ENCODE data around the gene GAB2.
"Not testable (repeated sequence)": the region's sequence is repeated elsewhere in the genome, so short reads cannot be mapped to it uniquely, and the experiment has no call there.

GAB2 gene, protein sequence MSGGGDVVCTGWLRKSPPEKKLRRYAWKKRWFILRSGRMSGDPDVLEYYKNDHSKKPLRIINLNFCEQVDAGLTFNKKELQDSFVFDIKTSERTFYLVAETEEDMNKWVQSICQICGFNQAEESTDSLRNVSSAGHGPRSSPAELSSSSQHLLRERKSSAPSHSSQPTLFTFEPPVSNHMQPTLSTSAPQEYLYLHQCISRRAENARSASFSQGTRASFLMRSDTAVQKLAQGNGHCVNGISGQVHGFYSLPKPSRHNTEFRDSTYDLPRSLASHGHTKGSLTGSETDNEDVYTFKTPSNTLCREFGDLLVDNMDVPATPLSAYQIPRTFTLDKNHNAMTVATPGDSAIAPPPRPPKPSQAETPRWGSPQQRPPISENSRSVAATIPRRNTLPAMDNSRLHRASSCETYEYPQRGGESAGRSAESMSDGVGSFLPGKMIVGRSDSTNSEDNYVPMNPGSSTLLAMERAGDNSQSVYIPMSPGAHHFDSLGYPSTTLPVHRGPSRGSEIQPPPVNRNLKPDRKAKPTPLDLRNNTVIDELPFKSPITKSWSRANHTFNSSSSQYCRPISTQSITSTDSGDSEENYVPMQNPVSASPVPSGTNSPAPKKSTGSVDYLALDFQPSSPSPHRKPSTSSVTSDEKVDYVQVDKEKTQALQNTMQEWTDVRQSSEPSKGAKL

DNA sequence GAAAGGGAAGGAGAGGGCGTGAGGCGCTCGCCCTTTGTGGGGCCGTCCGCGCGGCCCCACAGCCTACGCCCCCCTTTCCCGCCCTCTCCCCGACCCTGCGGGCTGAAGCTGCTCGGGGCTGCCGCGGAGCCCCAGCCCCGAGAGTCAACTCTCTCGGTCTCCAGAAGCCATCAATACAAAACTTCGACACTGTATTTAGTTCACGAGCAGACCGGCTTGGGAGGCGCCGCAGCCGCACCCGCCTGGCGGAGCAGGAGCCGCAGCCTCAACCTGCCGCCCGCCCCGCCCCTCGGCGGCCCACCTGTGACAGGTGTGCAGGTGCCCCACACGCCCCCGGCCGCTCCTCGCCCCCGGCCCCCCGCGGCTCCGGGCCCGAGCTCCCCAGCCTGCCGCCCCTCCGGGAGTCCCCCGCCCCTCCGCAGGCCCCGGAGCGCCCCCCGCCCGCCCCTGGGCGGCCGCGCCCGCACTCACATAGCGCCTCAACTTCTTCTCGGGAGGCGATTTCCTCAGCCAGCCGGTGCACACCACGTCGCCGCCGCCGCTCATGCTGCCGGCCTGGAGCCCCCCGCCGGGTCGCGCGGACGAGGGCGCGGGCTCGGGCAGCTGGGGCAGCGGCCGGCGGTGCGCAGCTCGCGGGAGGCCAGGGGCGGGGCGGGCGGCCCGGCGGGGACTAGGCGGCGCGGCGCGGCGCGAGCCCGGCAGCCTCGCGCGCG, at the start of gene GAB2:
TSS of gene GAB2 (minus strand) at position 646 of the 713 bp plus-strand sequence. CDS start at position 546, 100 bp downstream.
- peak in 1 of 2 donors; percentile 3 for DNase-seq (ENCODE audit: low read depth in 2 of 2)

DNA sequence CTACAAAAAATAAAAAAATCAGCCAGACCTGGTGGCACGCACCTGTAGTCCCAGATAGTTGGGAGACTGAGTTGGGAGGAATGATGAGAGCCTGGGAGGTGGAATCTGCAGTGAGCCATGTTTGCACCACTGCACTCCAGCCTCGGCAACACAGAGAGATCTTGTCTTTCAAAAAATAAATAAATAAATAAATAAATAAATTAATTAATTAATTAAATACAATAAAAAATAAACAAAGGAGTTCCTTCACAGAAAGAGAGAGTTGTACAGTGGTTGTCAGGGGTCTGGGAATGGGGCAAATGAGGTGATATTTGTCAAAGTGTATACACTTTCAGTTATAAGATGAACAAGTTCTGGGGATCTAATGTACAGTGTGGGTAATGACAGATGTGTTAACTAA, 49.8 kb upstream of the GAB2 start:
- no peak for DNase-seq (ENCODE audit: low read depth in 2 of 2)

DNA sequence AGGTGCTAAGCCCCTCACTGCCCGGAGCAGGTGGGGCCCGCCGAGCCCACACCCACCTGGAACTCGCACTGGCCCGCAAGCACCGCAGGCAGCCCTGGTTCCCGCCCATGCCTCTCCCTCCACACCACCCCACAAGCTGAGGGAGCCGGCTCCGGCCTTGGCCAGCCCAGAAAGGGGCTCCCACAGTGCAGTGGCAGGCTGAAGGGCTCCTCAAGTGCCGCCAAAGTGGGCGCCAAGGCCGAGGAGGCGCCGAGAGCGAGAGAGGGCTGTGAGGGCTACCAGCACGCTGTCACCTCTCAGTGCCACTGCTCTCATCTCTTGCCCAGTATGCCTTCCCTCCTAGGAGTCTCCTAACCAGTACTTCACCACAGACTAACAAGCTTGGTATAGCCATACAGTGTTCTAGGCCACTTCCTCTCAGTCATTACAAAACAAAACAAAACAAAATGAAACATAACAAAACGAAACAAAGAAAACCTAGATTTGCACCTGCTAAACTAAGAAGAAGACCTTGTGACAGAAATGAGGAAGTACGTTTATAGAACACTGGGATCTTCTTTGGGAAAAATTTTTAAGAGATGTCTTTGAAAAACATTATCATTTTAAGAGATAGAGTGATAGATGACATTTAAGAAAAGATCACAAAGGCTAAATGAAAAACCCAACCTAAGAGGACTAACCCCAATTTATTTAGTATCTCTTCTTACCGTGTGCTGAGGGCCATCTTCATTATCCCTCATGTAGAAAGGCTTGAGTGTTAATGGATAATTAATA, 47.7 kb upstream of the GAB2 start:
- peak in 1 of 2 donors; percentile 1 for DNase-seq (ENCODE audit: low read depth in 2 of 2)

DNA sequence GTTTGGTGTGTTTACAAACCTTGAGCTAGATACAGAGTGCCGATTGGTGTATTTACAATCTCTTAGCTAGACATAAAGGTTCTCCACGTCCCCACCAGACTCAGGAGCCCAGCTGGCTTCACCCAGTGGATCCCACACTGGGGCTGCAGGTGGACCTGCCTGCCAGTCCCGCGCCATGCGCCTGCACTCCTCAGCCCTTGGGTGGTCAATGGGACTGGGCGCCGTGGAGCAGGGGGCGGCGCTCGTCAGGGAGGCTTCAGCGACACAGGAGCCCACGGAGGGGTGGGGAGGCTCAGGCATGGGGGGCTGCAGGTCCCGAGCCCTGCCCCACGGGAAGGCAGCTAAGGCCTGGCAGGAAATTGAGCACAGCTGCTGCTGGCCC, 47.2 kb upstream of the GAB2 start:
- DNase-seq (ENCODE audit: low read depth in 2 of 2): not testable (repeated sequence)

DNA sequence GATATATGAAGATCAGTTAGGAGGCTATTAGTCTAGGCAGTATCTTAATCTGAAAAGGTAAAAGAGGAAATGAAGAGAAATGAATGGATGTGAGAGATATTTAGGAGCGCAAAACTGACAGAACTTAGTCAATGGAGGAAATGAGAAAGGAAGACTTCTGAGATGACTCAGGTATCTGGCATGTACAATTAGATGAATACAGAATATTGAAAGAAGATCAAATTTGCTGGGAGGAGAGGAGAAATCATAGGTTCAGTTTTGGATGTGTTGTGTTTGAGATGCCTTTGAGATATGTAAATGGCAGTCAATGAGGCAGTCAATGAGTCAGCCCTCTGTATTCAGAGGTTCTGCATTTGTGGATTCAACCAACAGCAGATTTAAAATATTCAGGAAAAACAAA, 42.9 kb upstream of the GAB2 start:
- DNase-seq (ENCODE audit: low read depth in 2 of 2): no peak

DNA sequence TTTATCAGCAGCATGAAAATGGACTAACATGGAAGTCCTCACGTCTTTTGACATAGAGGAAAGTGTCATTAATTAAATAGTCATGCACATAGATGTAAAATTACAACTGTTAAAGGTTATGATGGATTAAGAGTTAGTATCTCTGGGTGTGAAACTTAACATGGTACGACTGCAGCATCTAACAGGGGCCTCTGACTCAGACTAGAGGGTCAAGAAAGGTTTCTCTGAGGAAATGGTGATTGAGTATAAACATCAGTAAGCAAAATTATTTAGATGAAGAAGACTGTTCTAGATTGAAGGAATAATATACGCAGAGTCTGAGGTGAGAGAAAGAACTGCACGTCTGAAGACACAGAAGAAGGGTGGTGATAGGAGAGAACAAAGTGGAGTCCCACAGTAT, 42.1 kb upstream of the GAB2 start:
- DNase-seq (ENCODE audit: low read depth in 2 of 2): no peak

GRCh38 chr11:78457448-78457847, 39.8 kb upstream of the GAB2 start:
- no peak for DNase-seq (ENCODE audit: low read depth in 2 of 2)

DNA sequence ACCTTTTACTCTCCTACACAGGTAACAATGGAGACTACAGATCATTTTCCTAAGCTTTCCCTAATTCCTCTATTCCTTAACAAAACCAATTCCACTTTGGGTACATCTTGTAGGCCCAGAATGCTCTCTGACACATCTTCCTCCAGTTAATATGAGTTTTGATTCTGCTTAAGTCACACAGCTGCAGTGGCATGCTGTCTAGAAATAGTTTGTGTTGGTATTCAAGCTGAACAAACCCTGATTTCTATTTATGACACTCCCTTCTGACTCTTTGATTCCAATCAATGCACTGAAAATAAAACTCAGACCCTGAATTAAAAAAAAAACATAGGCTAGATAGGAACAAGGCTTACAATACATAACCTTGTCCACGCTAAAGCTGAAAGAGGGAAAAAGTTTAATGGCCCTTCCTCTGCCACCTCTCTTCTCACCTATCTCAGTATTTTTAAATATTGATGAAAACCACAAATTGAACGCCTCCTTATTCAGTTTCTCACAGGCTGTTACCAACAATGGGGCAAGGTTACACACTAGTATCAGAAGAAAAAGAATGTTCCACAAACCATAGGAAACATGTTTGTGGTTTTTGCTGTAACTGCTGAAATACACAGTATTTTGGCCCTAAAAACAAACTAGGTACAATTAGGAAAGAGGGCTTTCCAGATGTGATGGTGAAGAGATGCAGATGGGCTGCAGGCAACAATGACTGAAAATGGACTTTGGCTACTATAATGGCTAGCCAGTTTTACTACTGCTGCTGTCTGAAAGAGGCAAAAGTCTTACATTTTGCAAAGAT, 35.7 kb upstream of the GAB2 start:
- no peak for DNase-seq (ENCODE audit: low read depth in 2 of 2)

GRCh38 chr11:78451371-78452150, 33.9 kb upstream of the GAB2 start:
- DNase-seq (ENCODE audit: low read depth in 2 of 2): no peak

- no peak for DNase-seq (ENCODE audit: low read depth in 2 of 2)
These were observed 33.2 kb upstream of the GAB2 start for GRCh38 chr11:78450866-78451265.

- no peak for DNase-seq (ENCODE audit: low read depth in 2 of 2)
These were observed 32.2 kb upstream of the GAB2 start for GRCh38 chr11:78449866-78450265.

GRCh38 chr11:78446210-78446609, 28.6 kb upstream of the GAB2 start:
- DNase-seq (ENCODE audit: low read depth in 2 of 2): no peak

DNA sequence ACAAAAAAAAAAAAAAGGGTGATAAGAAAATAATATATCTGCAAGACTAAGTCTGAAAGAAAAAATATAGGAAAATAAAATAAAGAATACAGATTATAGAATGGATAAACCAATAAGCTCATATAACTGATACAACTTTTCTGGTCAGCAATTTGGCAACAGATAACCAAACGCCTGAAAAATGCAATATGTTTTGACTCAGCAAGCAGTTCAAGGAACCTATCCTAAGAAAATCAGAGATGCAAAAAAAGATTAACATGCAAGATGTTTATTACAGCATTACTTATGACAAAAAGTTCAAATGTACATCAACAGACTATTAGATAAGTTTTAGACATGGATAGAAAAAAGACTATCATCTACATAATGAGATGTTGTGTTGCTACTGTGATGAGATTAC, 27.1 kb upstream of the GAB2 start:
- no peak for DNase-seq (ENCODE audit: low read depth in 2 of 2)

GRCh38 chr11:78441956-78442355, 24.3 kb upstream of the GAB2 start:
- no peak for DNase-seq (ENCODE audit: low read depth in 2 of 2)

- DNase-seq (ENCODE audit: low read depth in 2 of 2): no peak
These were observed 20.8 kb upstream of the GAB2 start for GRCh38 chr11:78438298-78438975.

DNA sequence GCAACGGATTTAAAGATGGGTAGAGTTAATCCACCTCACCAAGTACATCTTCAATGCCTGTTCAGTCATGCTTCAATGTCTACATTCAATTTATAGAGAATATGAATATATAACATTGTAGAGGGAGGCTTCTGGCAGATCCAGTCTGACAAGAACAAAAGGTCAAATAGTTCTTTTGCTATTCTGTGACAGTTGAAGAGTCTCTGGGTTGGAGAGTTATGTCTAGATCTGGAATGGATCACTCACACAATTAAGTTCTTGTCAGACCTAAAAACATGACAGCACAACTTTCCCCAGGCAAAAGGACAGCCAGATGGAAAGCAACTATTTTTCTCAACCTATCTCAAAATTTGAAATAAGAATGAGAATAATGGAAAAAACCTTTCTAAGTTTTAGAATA, 15.3 kb upstream of the GAB2 start:
- DNase-seq (ENCODE audit: low read depth in 2 of 2): no peak

- DNase-seq (ENCODE audit: low read depth in 2 of 2): no peak
These were observed 14.5 kb upstream of the GAB2 start for GRCh38 chr11:78432058-78432515.

GRCh38 chr11:78429660-78430059, 12.0 kb upstream of the GAB2 start:
- DNase-seq (ENCODE audit: low read depth in 2 of 2): no peak

- no peak for DNase-seq (ENCODE audit: low read depth in 2 of 2)
These were observed 11.6 kb upstream of the GAB2 start for GRCh38 chr11:78429209-78429608.

DNA sequence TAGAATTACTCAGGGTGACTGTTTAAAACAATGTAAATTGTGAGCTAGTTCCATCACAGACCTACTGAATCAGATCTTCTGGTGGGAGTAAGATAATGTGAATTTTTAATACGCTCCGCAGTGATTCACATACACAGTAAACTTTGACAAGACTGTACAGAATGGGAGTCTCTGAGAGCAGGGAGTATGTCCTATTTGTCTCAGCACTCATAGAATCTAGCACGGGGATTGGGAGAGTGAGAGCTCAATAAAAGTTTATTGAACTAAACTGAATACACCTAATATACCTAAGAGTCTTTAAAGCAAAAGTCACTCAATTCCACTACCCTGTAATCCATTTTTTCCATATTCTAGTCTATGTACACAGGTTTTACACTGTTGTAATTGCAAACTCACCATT, 11.2 kb upstream of the GAB2 start:
- DNase-seq (ENCODE audit: low read depth in 2 of 2): no peak
